EH (cell line): ENCODE results near the gene PCDHGC4.
A peak's percentile ranks its signal among the peaks of the same experiment; 100 is the strongest.

Experiments used
- DNase-seq: peaks from one replicate; pipeline ENCODE4 v3.0.0-alpha.2; 2015; ENCODE audit warnings: low read depth

The PCDHGC4 gene

DNA sequence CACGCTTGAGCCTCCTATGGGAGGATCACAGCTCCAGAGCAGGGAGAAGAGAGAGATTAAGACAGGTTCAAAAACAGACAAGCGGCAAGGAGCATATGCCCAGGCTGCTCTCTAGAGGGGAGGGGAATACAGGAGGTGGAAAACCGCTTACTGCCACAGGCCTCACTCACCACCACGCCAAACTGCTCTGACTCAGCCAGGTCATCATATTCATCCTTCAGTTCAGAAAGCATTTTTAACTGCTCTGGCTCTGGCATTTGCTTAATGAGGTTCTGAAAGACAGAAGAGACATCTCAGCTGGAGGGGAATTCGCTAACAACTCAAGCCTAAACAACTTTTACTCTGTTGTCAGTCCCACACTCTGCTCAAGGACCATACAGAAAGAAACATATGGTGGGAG, 44.2 kb downstream of the PCDHGC4 start:
- DNase-seq = peak; percentile 80

DNA sequence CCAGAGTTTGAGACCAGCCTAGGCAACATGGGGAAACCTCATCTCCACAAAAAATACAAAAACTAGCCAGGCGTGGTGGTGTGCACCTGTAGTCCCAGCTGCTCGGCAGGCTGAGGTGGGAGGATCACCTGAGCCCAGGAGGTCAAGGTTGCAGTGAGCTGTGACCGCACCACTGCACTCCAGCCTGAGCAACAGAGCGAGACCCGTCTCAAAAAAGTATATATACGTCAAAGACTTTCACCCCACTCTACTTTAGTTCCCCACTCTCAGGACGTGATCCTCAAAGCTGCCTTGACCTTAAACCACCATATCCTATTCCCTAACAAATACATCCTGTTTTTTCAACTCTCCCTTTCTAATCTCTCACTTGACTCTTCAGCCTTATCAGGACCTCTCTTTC, 45.0 kb downstream of the PCDHGC4 start:
- no peak for DNase-seq

DNA sequence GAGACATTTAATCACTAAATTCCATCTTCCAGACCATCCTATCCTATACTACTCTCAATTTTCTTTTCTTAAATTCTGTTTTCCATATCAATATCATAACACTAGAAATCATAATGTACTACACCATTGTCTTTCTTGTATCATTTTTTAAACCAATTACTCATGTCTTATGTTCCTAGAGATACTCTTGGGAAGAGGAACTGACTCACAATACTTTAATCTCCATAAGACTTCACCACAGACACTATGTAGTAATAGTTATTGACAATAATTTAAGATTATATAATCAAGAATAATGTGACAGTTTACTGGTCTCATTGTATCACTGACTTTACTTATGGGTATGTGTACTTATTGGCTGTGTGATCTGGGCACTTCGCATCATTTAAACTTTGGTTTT, 47.9 kb downstream of the PCDHGC4 start:
- no peak for DNase-seq

- peak; percentile 67 for DNase-seq
Observed at GRCh38 chr5:141533897-141534296, 49.1 kb downstream of the PCDHGC4 start.

DNA sequence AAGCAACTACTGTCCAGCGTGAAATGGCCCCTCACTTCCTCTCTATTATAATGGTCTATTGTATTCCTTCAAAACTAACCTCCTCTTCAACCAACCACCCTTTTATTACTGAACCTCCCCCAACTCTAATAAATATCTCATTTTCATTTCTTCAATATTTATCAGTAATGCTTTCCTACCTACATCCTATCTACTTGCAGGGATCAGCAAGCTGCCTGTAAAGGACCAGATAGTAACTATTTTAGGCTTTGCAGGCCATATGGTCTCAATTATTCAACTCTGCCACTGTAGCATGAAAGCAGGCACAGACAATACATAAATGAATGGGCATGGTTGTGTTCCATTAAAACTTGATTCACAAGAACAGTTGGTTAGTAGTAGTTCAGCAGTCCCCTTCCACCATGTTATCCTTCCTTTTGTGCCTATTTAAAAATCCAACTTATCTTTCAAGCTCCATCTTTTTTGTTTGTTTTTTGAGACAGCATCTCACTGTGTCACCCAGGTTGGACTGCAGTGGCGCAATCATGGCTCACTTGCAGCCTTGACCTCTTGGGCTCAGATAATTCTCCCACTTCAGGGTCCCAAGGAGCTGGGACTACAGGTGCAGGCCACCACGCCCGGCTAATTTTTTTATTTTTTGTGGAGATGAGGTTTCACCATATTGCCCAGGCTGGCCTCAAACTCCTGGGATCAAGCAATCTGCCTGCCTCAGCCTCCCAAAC, 49.8 kb downstream of the PCDHGC4 start:
- peak; percentile 52 for DNase-seq
